Measurements from ENCODE around the gene IL17RC. TPM values are rescaled to one million over a fixed set of nuclear protein-coding genes. Genes with fewer than 3 reads are reported as not detected.

IL17RC gene
- total and polyA plus RNA-seq, 3 donors from 2014 or later, result 12.0 to 26.1 (median 21.0) TPM

DNA sequence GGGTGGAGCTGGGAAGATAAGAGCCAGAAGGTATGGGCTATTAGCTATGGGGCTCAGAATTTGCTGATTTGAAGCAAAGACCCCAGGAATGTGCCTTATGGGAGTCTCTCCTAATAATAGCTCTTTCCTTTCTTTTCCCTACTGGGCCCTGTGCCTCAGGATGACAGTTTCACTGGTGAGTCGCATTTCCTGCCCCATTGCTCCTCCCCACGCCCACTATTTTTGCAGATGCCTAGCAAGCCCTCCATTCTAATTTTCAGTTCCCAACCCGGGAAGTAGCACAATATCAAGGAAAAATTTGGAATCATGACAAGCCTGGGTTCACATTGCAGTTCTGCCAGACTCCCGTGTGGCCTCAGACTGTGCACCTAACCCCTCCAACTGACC lies 13.7 kb upstream of the IL17RC start:
- Histone ChIP-seq H3K4me3 (no peak overlapping the region), H3K27ac (no peak overlapping the region), H3K4me1 (no peaks in the 10 kb centered on the region), H3K27me3 (no peaks in the 10 kb centered on the region), H3K9me3 (no peaks in the 10 kb centered on the region), H3K36me3 (ENCODE audit: low read depth, missing control alignments) (no peaks in the 10 kb centered on the region)
- TF ChIP-seq CTCF (IDR thresholded peaks at IDR 0.05) (no peak), POLR2A (IDR thresholded peaks at IDR 0.05) (no peak)
- no peak for DNase-seq
- intact Hi-C loops (cut with DNase I; ENCODE audit: low total_unique reads), result no loop called here
- 65% methylated on average over 4 of the region's 4 CpGs for WGBS, 2 donors

DNA sequence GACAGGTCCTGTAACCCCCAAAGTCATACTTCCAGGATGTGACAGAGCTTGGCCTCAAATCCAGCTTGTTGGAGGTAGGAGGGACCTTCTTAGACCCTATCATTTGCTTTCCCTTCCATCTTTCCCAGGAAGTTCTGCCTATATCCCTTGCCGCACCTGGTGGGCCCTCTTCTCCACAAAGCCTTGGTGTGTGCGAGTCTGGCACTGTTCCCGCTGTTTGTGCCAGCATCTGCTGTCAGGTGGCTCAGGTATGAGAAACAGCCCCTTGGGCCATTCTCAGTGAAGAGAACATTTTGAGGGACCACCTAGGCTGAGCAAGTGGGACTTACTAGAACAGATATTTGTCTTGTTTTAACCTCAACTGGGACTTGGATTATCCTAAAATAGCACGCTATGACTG lies 13.0 kb upstream of the IL17RC start:
- 94 to 95% methylated on average over 4 of the region's 4 CpGs for WGBS, 2 donors

DNA sequence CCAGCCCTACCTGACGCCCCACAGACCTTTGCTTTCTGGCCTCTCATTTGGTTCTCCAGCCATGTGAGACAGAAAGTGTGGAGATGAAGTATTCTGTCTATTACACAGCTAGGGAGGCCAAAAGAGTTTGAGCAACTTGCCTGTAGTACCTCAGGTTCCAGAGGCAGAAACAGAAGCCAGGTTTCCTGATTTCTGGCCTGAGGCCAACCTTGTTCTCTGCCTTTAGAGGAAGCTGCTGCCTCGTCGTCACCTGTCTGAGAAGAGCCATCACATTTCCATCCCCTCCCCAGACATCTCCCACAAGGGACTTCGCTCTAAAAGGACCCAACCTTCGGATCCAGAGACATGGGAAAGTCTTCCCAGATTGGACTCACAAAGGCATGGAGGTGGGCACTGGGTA lies 10.4 kb upstream of the IL17RC start:
- no peak overlapping the region for H3K4me3 ChIP-seq
- H3K27me3 ChIP-seq, result no peaks in the 10 kb centered on the region
- H3K9me3 ChIP-seq, result no peaks in the 10 kb centered on the region
- H3K4me1 ChIP-seq, result no peaks in the 10 kb centered on the region
- no peak for TF ChIP-seq CTCF (IDR thresholded peaks at IDR 0.05)
- no peak for TF ChIP-seq POLR2A (IDR thresholded peaks at IDR 0.05)
- DNase-seq, result no peak
- WGBS, 2 donors, result 89 to 98% methylated on average over 1 to 5 of the region's 5 CpGs
- H3K27ac ChIP-seq, result no peak overlapping the region
- H3K36me3 ChIP-seq (ENCODE audit: low read depth, missing control alignments), result no peaks in the 10 kb centered on the region
- intact Hi-C loops (cut with DNase I; ENCODE audit: low total_unique reads), result no loop called here

More for the DNA sequence above, 13.0 kb upstream of the IL17RC start:
- no peak for TF ChIP-seq POLR2A (IDR thresholded peaks at IDR 0.05)
- no peak for TF ChIP-seq CTCF (IDR thresholded peaks at IDR 0.05)
- Histone ChIP-seq H3K4me3 (no peak overlapping the region), H3K36me3 (ENCODE audit: low read depth, missing control alignments) (no peaks in the 10 kb centered on the region), H3K27ac (no peak overlapping the region), H3K4me1 (no peaks in the 10 kb centered on the region), H3K27me3 (no peaks in the 10 kb centered on the region), H3K9me3 (no peaks in the 10 kb centered on the region)
- no peak for DNase-seq
- intact Hi-C loops (cut with DNase I; ENCODE audit: low total_unique reads), result no loop called here

DNA sequence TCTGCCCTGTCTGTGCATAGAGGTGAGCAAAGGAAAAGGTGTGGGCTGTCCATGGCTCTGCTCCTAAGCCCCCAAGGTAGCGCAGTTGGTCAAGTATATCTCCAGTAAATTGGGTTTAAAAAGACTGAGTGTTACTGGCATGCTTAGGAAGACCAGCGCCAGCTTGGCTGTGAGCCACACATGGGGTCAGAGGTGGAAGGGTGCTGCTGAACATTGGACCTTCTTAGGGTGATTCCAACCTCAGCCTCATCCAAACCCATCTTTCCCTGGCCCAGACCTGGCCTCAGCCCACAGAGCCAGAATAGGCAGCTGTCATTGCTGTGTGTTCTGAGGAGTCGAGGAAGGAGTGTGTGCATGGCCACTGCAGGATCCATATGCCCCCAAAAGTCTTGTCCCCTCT lies 8.6 kb upstream of the IL17RC start:
- 79 to 93% methylated on average over 3 of the region's 3 CpGs for WGBS, 2 donors

More for the DNA sequence above, 8.6 kb upstream of the IL17RC start:
- Histone ChIP-seq H3K27ac (no peak overlapping the region), H3K4me1 (no peaks in the 10 kb centered on the region), H3K27me3 (no peaks in the 10 kb centered on the region), H3K9me3 (no peaks in the 10 kb centered on the region), H3K4me3 (no peak overlapping the region), H3K36me3 (ENCODE audit: low read depth, missing control alignments) (no peaks in the 10 kb centered on the region)
- no peak for DNase-seq
- TF ChIP-seq CTCF (IDR thresholded peaks at IDR 0.05) (no peak), POLR2A (IDR thresholded peaks at IDR 0.05) (no peak)
- intact Hi-C loops (cut with DNase I; ENCODE audit: low total_unique reads), result no loop called here
